ENCODE measurements around the gene GLO1. TPM values are rescaled to one million over a fixed set of nuclear protein-coding genes. Genes with fewer than 3 reads are reported as not detected.

The GLO1 gene
- total and polyA plus RNA-seq, 9 of the 15 experiments (the other 6 are each of a cell fraction or from before 2014, with no cell fraction given), result 155 to 331 (median 203) TPM

GRCh38 chr6:38736951-38737350 is 34.0 kb upstream of the GLO1 start:
- Histone ChIP-seq H3K27ac (ENCODE audit: extremely low read depth, low read depth, low read length) (no peak overlapping the region), H3K9me3 (replicated peaks; ENCODE audit: control insufficient read depth, insufficient read depth, low read depth, low read length) (no peaks in the 10 kb centered on the region), H3K4me1 (replicated peaks in 1 of 2; ENCODE audit: control insufficient read depth in 2 of 2, insufficient read depth in 2 of 2, low read length in 2 of 2) (no peaks in the 10 kb centered on the region), H3K9me1 (ENCODE audit: control insufficient read depth, insufficient read depth, low read length) (no peaks in the 10 kb centered on the region), H4K20me1 (replicated peaks; ENCODE audit: control insufficient read depth, insufficient read depth, low read length) (no peaks in the 10 kb centered on the region), H3K79me2 (ENCODE audit: control insufficient read depth, insufficient read depth, low read length) (no peaks in the 10 kb centered on the region), H3K36me3 (ENCODE audit: control insufficient read depth, insufficient read depth, low read length) (peaks cover 8% of the 10 kb centered on the region; the same call in 1 of the 3 replicates), H3K4me2 (ENCODE audit: insufficient read depth, low read length) (no peak overlapping the region), H3K9ac (ENCODE audit: insufficient read depth in 1 of 2, low read depth in 2 of 2, low read length in 2 of 2) (no peak overlapping the region), H2AFZ (ENCODE audit: low read depth, low read length) (no peak overlapping the region), H3K27me3 (ENCODE audit: control insufficient read depth in 2 of 2, insufficient read depth in 2 of 2, low read length in 2 of 2) (no peaks in the 10 kb centered on the region), H3K4me3 (no peak overlapping the region)
- BruUV-seq (replicated peaks), result no TSS peak
- POLR2A ChIA-PET, result no interaction called here
- ATAC-seq, result no peak
- in situ Hi-C loops (cut with MboI) (no loop called here), intact Hi-C loops (cut with micrococcal nuclease) (no loop called here)
- no peak for TF ChIP-seq GTF2E2 (tag; IDR thresholded peaks at IDR 0.05)
- TF ChIP-seq SOX6 (IDR thresholded peaks at IDR 0.05), result no peak
- no peak for TF ChIP-seq MAFK (IDR thresholded peaks at IDR 0.05; ENCODE audit: low read length)
- no peak for TF ChIP-seq TFAM (CRISPR knock-in tag; conservative IDR thresholded peaks at IDR 0.05)
- no peak for TF ChIP-seq PPARD (CRISPR knock-in tag; IDR thresholded peaks at IDR 0.05)
- no peak for TF ChIP-seq RAD21 (CRISPR knock-in tag; conservative IDR thresholded peaks at IDR 0.05 in 1 of 2, IDR thresholded peaks at IDR 0.05 in 1 of 2)
- TF ChIP-seq TAL1 (IDR thresholded peaks at IDR 0.05), result no peak
- no peak for TF ChIP-seq SMARCC2 (IDR thresholded peaks at IDR 0.05; ENCODE audit: low read depth)
- no peak for TF ChIP-seq MNT (conservative IDR thresholded peaks at IDR 0.05)
- CTCF ChIA-PET (ENCODE audit: low intra/inter-chr PET ratio), result no interaction called here
- no peak for FAIRE-seq
- 92% methylated on average over 3 of the region's 3 CpGs for WGBS (ENCODE audit: insufficient coverage, low coverage, missing lambda C conversion rate)
- no peak for DNase-seq (ENCODE audit: extremely low read depth in 1 of 4, low spot score in 3 of 4)
